LNCaP clone FGC (cell line): Measurements from ENCODE around the gene RAC3.

Experiments used
- DNase-seq: peaks from one replicate; pipeline ENCODE4 v3.0.0-alpha.2; 2011; ENCODE audit warnings: low read depth
- H3K4me3 ChIP-seq: 2 replicates; pipeline ENCODE4 v1.5.1; 2011; ENCODE audit warnings: mild to moderate bottlenecking, low read depth, low read length, control low read depth
- CTCF ChIP-seq: IDR thresholded peaks from 2 replicates; pipeline ENCODE4 v1.5.1; 2012; ENCODE audit warnings: mild to moderate bottlenecking; ENCODE audit not compliant: control insufficient read depth, insufficient read depth; ENCODE audit errors: extremely low read depth

RAC3 gene

GRCh38 chr17:82031885-82032627, 578 bp downstream of the RAC3 start:
- TF ChIP-seq CTCF, result no peak
- H3K4me3 ChIP-seq, result peak overlapping the region; percentile 78
- DNase-seq, result no peak

- TF ChIP-seq CTCF, result no peak
- no peak overlapping the region for H3K4me3 ChIP-seq
- no peak for DNase-seq
Observed at GRCh38 chr17:82033359-82034085, 2.0 kb downstream of the RAC3 start.

GRCh38 chr17:82034371-82035011, 3.0 kb downstream of the RAC3 start:
- no peak overlapping the region for H3K4me3 ChIP-seq
- no peak for DNase-seq
- TF ChIP-seq CTCF, result no peak

- DNase-seq, result no peak
- H3K4me3 ChIP-seq, result no peak overlapping the region
- no peak for TF ChIP-seq CTCF
Observed at GRCh38 chr17:82035488-82035887, 4.0 kb downstream of the RAC3 start.

- H3K4me3 ChIP-seq, result peak overlapping the region; percentile 87
- DNase-seq, result no peak
- no peak for TF ChIP-seq CTCF
Observed at GRCh38 chr17:82035956-82036633, 4.6 kb downstream of the RAC3 start.

GRCh38 chr17:82036634-82037091, 5.2 kb downstream of the RAC3 start:
- DNase-seq, result no peak
- peak overlapping the region; percentile 87 for H3K4me3 ChIP-seq
- peak; percentile 21; the same call in 1 of the 2 replicates for TF ChIP-seq CTCF
